Measurements from ENCODE around the gene CLDN17. TPM values are rescaled to one million over a fixed set of nuclear protein-coding genes. Genes with fewer than 3 reads are reported as not detected.

CLDN17 gene
- total RNA-seq, 1 experiment from 2014 or later, result not detected

GRCh38 chr21:30211071-30211470 is 44.5 kb upstream of the CLDN17 start:
- no peak overlapping the region for H4K8ac ChIP-seq (replicated peaks; ENCODE audit: insufficient read length, low read depth, low read length)
- H3K14ac ChIP-seq (ENCODE audit: insufficient read depth, low read length), result no peak overlapping the region
- H3K56ac ChIP-seq (ENCODE audit: insufficient read length, low read depth, low read length), result no peak overlapping the region
- Mint-ChIP-seq H3K27ac (no peak overlapping the region), H3K36me3 (ENCODE audit: insufficient read depth in 1 of 3, low read depth in 3 of 3) (no peaks in the 10 kb centered on the region), H3K27me3 (ENCODE audit: low read depth) (no peaks in the 10 kb centered on the region; the same call in 1 of the 2 replicates), H3K9me3 (no peaks in the 10 kb centered on the region; a peak in 1 of 5 replicates), H3K4me3 (no peak overlapping the region), H3K4me1 (peaks cover 8 to 9% of the 10 kb centered on the region in 2 experiments)
- no peak overlapping the region for H3K23ac ChIP-seq (ENCODE audit: insufficient read length, low read depth, low read length)
- H2BK120ac ChIP-seq (ENCODE audit: low read depth, low read length, poor library complexity, severe bottlenecking), result no peak overlapping the region
- H3K27me3 ChIP-seq (ENCODE audit: insufficient read depth, low read length), result no peaks in the 10 kb centered on the region
- no peak overlapping the region for H3K4ac ChIP-seq (ENCODE audit: low read depth, low read length)
- H3K4me2 ChIP-seq (ENCODE audit: insufficient read depth, insufficient read length, low read length), result no peak overlapping the region
- H2AFZ ChIP-seq (ENCODE audit: low read length), result no peak overlapping the region
- no peak overlapping the region for H2BK5ac ChIP-seq (ENCODE audit: insufficient read length, low read length)
- H3K23me2 ChIP-seq (ENCODE audit: insufficient read length, low read depth, low read length, poor library complexity, severe bottlenecking), result no peaks in the 10 kb centered on the region
- H3K18ac ChIP-seq (ENCODE audit: insufficient read length, low read depth, low read length), result no peak overlapping the region
- no peaks in the 10 kb centered on the region for H3K79me1 ChIP-seq (ENCODE audit: insufficient read depth, low read depth, low read length, poor library complexity, severe bottlenecking)
- TF ChIP-seq, protein P1, sequence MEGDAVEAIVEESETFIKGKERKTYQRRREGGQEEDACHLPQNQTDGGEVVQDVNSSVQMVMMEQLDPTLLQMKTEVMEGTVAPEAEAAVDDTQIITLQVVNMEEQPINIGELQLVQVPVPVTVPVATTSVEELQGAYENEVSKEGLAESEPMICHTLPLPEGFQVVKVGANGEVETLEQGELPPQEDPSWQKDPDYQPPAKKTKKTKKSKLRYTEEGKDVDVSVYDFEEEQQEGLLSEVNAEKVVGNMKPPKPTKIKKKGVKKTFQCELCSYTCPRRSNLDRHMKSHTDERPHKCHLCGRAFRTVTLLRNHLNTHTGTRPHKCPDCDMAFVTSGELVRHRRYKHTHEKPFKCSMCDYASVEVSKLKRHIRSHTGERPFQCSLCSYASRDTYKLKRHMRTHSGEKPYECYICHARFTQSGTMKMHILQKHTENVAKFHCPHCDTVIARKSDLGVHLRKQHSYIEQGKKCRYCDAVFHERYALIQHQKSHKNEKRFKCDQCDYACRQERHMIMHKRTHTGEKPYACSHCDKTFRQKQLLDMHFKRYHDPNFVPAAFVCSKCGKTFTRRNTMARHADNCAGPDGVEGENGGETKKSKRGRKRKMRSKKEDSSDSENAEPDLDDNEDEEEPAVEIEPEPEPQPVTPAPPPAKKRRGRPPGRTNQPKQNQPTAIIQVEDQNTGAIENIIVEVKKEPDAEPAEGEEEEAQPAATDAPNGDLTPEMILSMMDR (conservative IDR thresholded peaks at IDR 0.05), result no peak
- no peak overlapping the region for H3T11ph ChIP-seq (ENCODE audit: low read length)
- H2BK15ac ChIP-seq (ENCODE audit: low read depth, low read length), result no peak overlapping the region
- no peak overlapping the region for H2BK12ac ChIP-seq (ENCODE audit: insufficient read length, low read depth, low read length)
- no CpG with 5 or more reads among the region's 1 CpG for WGBS (ENCODE audit: extremely low coverage, insufficient read length, low lambda C conversion rate)
- H2AK5ac ChIP-seq (ENCODE audit: insufficient read length, low read length), result no peak overlapping the region
- no peak overlapping the region for H2BK20ac ChIP-seq (ENCODE audit: low read depth, low read length, poor library complexity, severe bottlenecking)
- H3K79me2 ChIP-seq (ENCODE audit: insufficient read depth, low read length), result no peaks in the 10 kb centered on the region
- no peak overlapping the region for H3K9ac ChIP-seq (ENCODE audit: extremely low read depth, insufficient read length, low read length)
- no peak overlapping the region for H4K91ac ChIP-seq (ENCODE audit: insufficient read length, low read depth, low read length)
- no peaks in the 10 kb centered on the region for H4K20me1 ChIP-seq (ENCODE audit: control insufficient read depth, insufficient read depth, insufficient read length)
- DNase-seq, result no peak
- H4K5ac ChIP-seq (ENCODE audit: insufficient read length, low read depth, low read length), result no peak overlapping the region
- no peaks in the 10 kb centered on the region for H3K9me3 ChIP-seq (ENCODE audit: control insufficient read depth, low read depth, low read length)
- no peaks in the 10 kb centered on the region; the same call in 1 of the 2 replicates for H3K4me1 ChIP-seq (ENCODE audit: insufficient read depth, low read length)
- H3K27ac ChIP-seq (ENCODE audit: insufficient read length, low read depth, low read length), result no peak overlapping the region

All from H9 (cell line).